Mesenchymal stem cell (in vitro differentiated cells and primary cell): ENCODE measurements around the gene CEBPE.

Source experiments
- DNase-seq: peaks from one replicate; pipeline ENCODE4 v3.0.0-alpha.2; 2013
- H2AFZ ChIP-seq: one replicate; pipeline ENCODE4 v1.6.1; 2013; ENCODE audit warnings: low read depth, mild to moderate bottlenecking, control low read depth, inconsistent platforms, low read length, moderate library complexity
- H2AK5ac ChIP-seq: 2 replicates; pipeline ENCODE4 v1.6.1; 2013; ENCODE audit warnings: low read length, moderate library complexity, mild to moderate bottlenecking, inconsistent platforms; ENCODE audit not compliant: severe bottlenecking
- H2BK120ac ChIP-seq: one replicate; pipeline ENCODE4 v1.6.1; 2013; ENCODE audit warnings: low read depth, mild to moderate bottlenecking, inconsistent platforms, low read length, moderate library complexity
- H2BK12ac ChIP-seq, 2 experiments: one replicate each; pipeline ENCODE4 v1.6.1; 2013; ENCODE audit warnings: inconsistent platforms in 2 of 2, low read length in 2 of 2, mild to moderate bottlenecking in 2 of 2, moderate library complexity in 2 of 2, control low read depth in 1 of 2
- H2BK15ac ChIP-seq: one replicate; pipeline ENCODE4 v1.6.1; 2013; ENCODE audit warnings: mild to moderate bottlenecking, low read depth, inconsistent platforms; ENCODE audit not compliant: poor library complexity, severe bottlenecking
- H2BK5ac ChIP-seq: 2 replicates; pipeline ENCODE4 v1.6.1; 2013; ENCODE audit warnings: low read depth, mild to moderate bottlenecking, low read length, control low read depth, inconsistent platforms; ENCODE audit not compliant: poor library complexity, severe bottlenecking
- H3K14ac ChIP-seq, 2 experiments: one replicate each; pipeline ENCODE4 v1.6.1; 2013; ENCODE audit warnings: inconsistent platforms in 2 of 2, low read length in 2 of 2, control low read depth in 1 of 2, mild to moderate bottlenecking in 1 of 2, moderate library complexity in 1 of 2
- H3K18ac ChIP-seq, 2 experiments: one replicate each; pipeline ENCODE4 v1.6.1; 2013; ENCODE audit warnings: inconsistent platforms in 2 of 2, low read length in 2 of 2, control low read depth in 1 of 2, low read depth in 1 of 2, mild to moderate bottlenecking in 1 of 2
- H3K23ac ChIP-seq, 2 experiments: one replicate each; pipeline ENCODE4 v1.6.1; 2013; ENCODE audit warnings: inconsistent platforms in 2 of 2, low read length in 2 of 2, mild to moderate bottlenecking in 2 of 2, moderate library complexity in 2 of 2, control low read depth in 1 of 2
- H3K27ac ChIP-seq: 2 replicates; pipeline ENCODE4 v1.5.1; 2013; ENCODE audit warnings: mild to moderate bottlenecking, moderate library complexity, low read length, control low read depth, inconsistent platforms; ENCODE audit not compliant: poor library complexity, severe bottlenecking
- H3K27me3 ChIP-seq, 2 experiments: 2 replicates each; pipeline versions ENCODE4 v1.6.1 to v1.7.0; 2013; ENCODE audit warnings: low read length in 2 of 2, mild to moderate bottlenecking in 2 of 2, moderate library complexity in 2 of 2, control low read depth in 1 of 2, inconsistent platforms in 1 of 2; ENCODE audit not compliant: control insufficient read depth in 1 of 2, insufficient read depth in 1 of 2
- H3K36me3 ChIP-seq, 2 experiments: 2 replicates each; pipeline versions ENCODE4 v1.6.1 to v1.7.0; 2013; ENCODE audit warnings: low read length in 2 of 2, control low read depth in 1 of 2, inconsistent platforms in 1 of 2, low read depth in 1 of 2, mild to moderate bottlenecking in 1 of 2; ENCODE audit not compliant: insufficient read depth in 2 of 2, control insufficient read depth in 1 of 2
- H3K4ac ChIP-seq, 2 experiments: one replicate each; pipeline ENCODE4 v1.6.1; 2013; ENCODE audit warnings: inconsistent platforms in 2 of 2, low read length in 2 of 2, mild to moderate bottlenecking in 2 of 2, moderate library complexity in 2 of 2, control low read depth in 1 of 2, low read depth in 1 of 2
- H3K4me1 ChIP-seq: 2 replicates; pipeline ENCODE4 v1.6.1; 2013; ENCODE audit warnings: low read depth, low read length, control low read depth; ENCODE audit not compliant: control insufficient read depth, insufficient read depth
- H3K4me2 ChIP-seq: 2 replicates; pipeline ENCODE4 v1.6.1; 2013; ENCODE audit warnings: low read length, mild to moderate bottlenecking, inconsistent platforms; ENCODE audit not compliant: poor library complexity, severe bottlenecking
- H3K4me3 ChIP-seq, 2 experiments: 2 replicates each; pipeline versions ENCODE4 v1.5.1 to v1.7.0; 2013; ENCODE audit warnings: low read length in 2 of 2, mild to moderate bottlenecking in 2 of 2, control low read depth in 1 of 2, low read depth in 1 of 2; ENCODE audit not compliant: insufficient read depth in 1 of 2
- H3K79me1 ChIP-seq: replicated peaks from 2 replicates; pipeline ENCODE4 v1.6.1; 2013; ENCODE audit warnings: mild to moderate bottlenecking, control low read depth, low read length, inconsistent platforms; ENCODE audit not compliant: poor library complexity, severe bottlenecking
- H3K9ac ChIP-seq: 2 replicates; pipeline ENCODE4 v1.7.0; 2013; ENCODE audit warnings: mild to moderate bottlenecking, low read length, moderate library complexity
- H3K9me3 ChIP-seq: 2 replicates; pipeline ENCODE4 v1.7.0; 2013; ENCODE audit warnings: mild to moderate bottlenecking, low read length; ENCODE audit not compliant: control insufficient read depth
- H4K8ac ChIP-seq: one replicate; pipeline ENCODE4 v1.6.1; 2013; ENCODE audit warnings: inconsistent platforms, mild to moderate bottlenecking, low read length, moderate library complexity
- H4K91ac ChIP-seq: one replicate; pipeline ENCODE4 v1.6.1; 2013; ENCODE audit warnings: mild to moderate bottlenecking, low read length, inconsistent platforms
- WGBS: methylation state at CpG from one replicate; pipeline ENCODE4 v1.1.7; 2013; ENCODE audit warnings: mixed read lengths; 5-methylcytosine and 5-hydroxymethylcytosine counted together

The CEBPE gene

DNA sequence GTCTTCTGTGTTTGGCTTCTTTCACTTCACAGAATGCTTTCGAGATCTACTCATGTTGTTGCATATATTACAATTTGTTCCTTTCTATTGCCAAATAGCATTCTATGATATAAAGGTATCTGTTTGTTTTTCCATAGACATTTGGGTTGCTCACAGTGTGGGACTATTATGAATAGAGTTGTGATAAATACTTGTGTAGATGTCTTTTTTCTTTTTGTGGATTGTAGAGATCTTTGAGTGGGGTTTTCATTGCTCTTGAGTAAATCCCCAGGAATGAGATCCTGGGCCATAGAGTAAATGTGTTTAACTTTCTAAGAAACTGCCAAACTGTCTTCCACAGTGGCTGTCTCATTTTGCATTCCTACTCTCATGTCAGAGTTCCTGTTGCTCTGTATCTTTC lies 24.9 kb upstream of the CEBPE start:
- Histone ChIP-seq H2AK5ac (no peak overlapping the region), H4K91ac (no peak overlapping the region), H3K4me3 (no peak overlapping the region), H2BK15ac (no peak overlapping the region), H3K9me3 (no peaks in the 10 kb centered on the region), H3K9ac (no peak overlapping the region), H3K4me1 (no peaks in the 10 kb centered on the region), H3K36me3 (peaks cover 0 to 39% of the 10 kb centered on the region in 2 experiments), H2AFZ (no peak overlapping the region), H2BK120ac (no peak overlapping the region), H3K4me2 (no peak overlapping the region), H2BK5ac (no peak overlapping the region), H2BK12ac (no peak overlapping the region), H3K23ac (no peak overlapping the region), H4K8ac (no peak overlapping the region), H3K79me1 (no peaks in the 10 kb centered on the region), H3K4ac (no peak overlapping the region), H3K27ac (no peak overlapping the region), H3K27me3 (peaks cover 0 to 14% of the 10 kb centered on the region in 2 experiments), H3K18ac (no peak overlapping the region), H3K14ac (no peak overlapping the region)
- DNase-seq = no peak
- no CpG with 5 or more reads among the region's 1 CpG for WGBS

- H3K36me3 ChIP-seq = peaks cover 0 to 50% of the 10 kb centered on the region in 2 experiments
- WGBS = 95% methylated on average over 4 of the region's 4 CpGs
- H3K9ac ChIP-seq = no peak overlapping the region
- no peak overlapping the region for H3K4me3 ChIP-seq
- no peak overlapping the region for H2AK5ac ChIP-seq
- no peak overlapping the region for H3K23ac ChIP-seq
- no peaks in the 10 kb centered on the region for H3K79me1 ChIP-seq
- no peak overlapping the region for H2BK12ac ChIP-seq
- H3K14ac ChIP-seq = no peak overlapping the region
- H2BK5ac ChIP-seq = no peak overlapping the region
- H2AFZ ChIP-seq = no peak overlapping the region
- H3K4me1 ChIP-seq = no peaks in the 10 kb centered on the region
- no peak overlapping the region for H2BK120ac ChIP-seq
- no peak overlapping the region for H4K8ac ChIP-seq
- no peak overlapping the region for H3K18ac ChIP-seq
- no peak for DNase-seq
- no peak overlapping the region for H3K4ac ChIP-seq
- no peak overlapping the region for H4K91ac ChIP-seq
- no peak overlapping the region for H3K27ac ChIP-seq
- H3K27me3 ChIP-seq = peaks cover 0 to 14% of the 10 kb centered on the region in 2 experiments
- no peaks in the 10 kb centered on the region for H3K9me3 ChIP-seq
- no peak overlapping the region for H2BK15ac ChIP-seq
- H3K4me2 ChIP-seq = no peak overlapping the region
Observed at GRCh38 chr14:23142826-23143225, 23.8 kb upstream of the CEBPE start.

DNA sequence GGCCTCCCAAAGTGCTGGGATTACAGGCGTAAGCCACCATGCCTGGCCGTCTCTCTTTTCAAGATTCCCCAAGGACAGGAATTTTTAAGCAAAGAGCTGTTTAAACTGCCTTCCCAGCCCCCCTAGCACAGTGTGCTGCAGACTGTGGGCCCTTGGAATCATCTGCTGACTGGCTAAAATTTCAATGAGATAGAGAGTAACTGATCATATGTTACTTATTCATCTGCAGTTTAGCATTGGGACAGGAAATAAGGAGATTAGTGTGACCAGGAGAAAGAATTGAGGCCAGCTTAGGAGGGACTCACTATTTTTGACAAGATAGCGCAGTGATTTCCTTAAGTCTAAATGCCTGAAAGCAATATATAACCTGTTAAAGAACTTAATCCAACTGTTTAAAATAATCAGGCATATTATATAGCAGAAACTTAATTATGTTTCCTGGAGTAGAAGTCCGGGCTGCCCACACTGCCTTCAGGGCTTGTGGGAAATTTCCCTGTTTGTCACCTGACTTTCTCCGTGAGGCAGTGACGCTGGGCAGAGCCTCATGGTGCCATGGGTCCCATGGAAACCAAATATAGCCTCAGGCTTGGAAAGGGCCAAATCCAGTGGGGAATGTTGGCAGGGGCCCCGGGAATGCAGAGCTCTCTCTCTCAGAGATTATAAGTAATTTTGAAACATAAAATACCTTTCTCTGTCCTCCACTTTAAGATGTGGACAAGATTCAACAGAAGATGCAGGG lies 22.8 kb upstream of the CEBPE start:
- Histone ChIP-seq H3K79me1 (no peaks in the 10 kb centered on the region), H2BK5ac (no peak overlapping the region), H2AFZ (no peak overlapping the region), H4K8ac (no peak overlapping the region), H3K4me1 (no peaks in the 10 kb centered on the region), H2BK120ac (no peak overlapping the region), H4K91ac (no peak overlapping the region), H2AK5ac (no peak overlapping the region), H3K9ac (peak overlapping the region; percentile 44), H3K4me2 (no peak overlapping the region), H3K27me3 (peaks cover 0 to 14% of the 10 kb centered on the region in 2 experiments), H3K23ac (no peak overlapping the region), H3K4me3 (no peak overlapping the region), H3K14ac (no peak overlapping the region), H2BK15ac (no peak overlapping the region), H3K9me3 (no peaks in the 10 kb centered on the region), H3K36me3 (peaks cover 0 to 52% of the 10 kb centered on the region in 2 experiments), H2BK12ac (no peak overlapping the region), H3K4ac (no peak overlapping the region), H3K27ac (no peak overlapping the region), H3K18ac (no peak overlapping the region)
- WGBS = 78% methylated on average over 5 of the region's 7 CpGs
- peak; percentile 31 for DNase-seq

GRCh38 chr14:23140371-23140770 lies 21.3 kb upstream of the CEBPE start:
- Histone ChIP-seq H3K4me2 (no peak overlapping the region), H2BK15ac (no peak overlapping the region), H3K18ac (no peak overlapping the region), H2BK12ac (no peak overlapping the region), H3K9ac (no peak overlapping the region), H3K36me3 (peaks cover 0 to 64% of the 10 kb centered on the region in 2 experiments), H2AFZ (no peak overlapping the region), H3K79me1 (no peaks in the 10 kb centered on the region), H3K9me3 (no peaks in the 10 kb centered on the region), H3K4me1 (no peaks in the 10 kb centered on the region), H2BK120ac (no peak overlapping the region), H3K27ac (no peak overlapping the region), H3K4ac (no peak overlapping the region), H4K91ac (no peak overlapping the region), H4K8ac (no peak overlapping the region), H3K27me3 (peaks cover 0 to 14% of the 10 kb centered on the region in 2 experiments), H2AK5ac (no peak overlapping the region), H3K23ac (no peak overlapping the region), H3K4me3 (no peak overlapping the region), H3K14ac (no peak overlapping the region), H2BK5ac (no peak overlapping the region)
- 85% methylated on average over 6 of the region's 6 CpGs for WGBS
- no peak for DNase-seq
